HepG2 (cell line): Measurements from ENCODE around the gene EP300. TPM values are rescaled to one million over a fixed set of nuclear protein-coding genes. Genes with fewer than 3 reads are reported as not detected.
A peak's percentile ranks its signal among the peaks of the same experiment; 100 is the strongest.

Experiments
- ATAC-seq: fragments of 200-7000 bp; cut with Tn5 transposase; 3 replicates; pipeline ENCODE4 v1.9.1; 2020; ENCODE audit warnings: mild to moderate bottlenecking, moderate library complexity
- BruUV-seq: library from RNA; stranded (reverse); fragments of 400-500 nt; replicated peaks from 2 replicates; lab custom pipeline; 2021; lab: Mats Ljungman, UMichigan
- CTCF ChIA-PET: fragments of 300-600 bp; formaldehyde crosslinking; extraction: SDS; loops from one replicate; lab custom pipeline; 2021; ENCODE audit warnings: low total read pairs, inconsistent platforms, low intra/inter-chr PET ratio; lab: Yijun Ruan, JAX
- POLR2A ChIA-PET: fragments of 350-600 bp; sonication (Branson Sonifier 250); formaldehyde crosslinking; loops from one replicate; lab custom pipeline; 2020; ENCODE audit warnings: antibody characterized with exemption, inconsistent platforms; lab: Yijun Ruan, JAX
- DNase-seq: peaks from one replicate; pipeline ENCODE4 v3.0.0-alpha.2; 2015; ENCODE audit warnings: low spot score
- FAIRE-seq: peaks from 3 replicates; lab custom pipeline; 2011; peaks lifted over from hg19 to GRCh38; lab: Jason Lieb, UNC
- H2AFZ ChIP-seq: one replicate; pipeline ENCODE4 v1.6.1; 2011; ENCODE audit warnings: low read length, inconsistent platforms
- H3K27ac ChIP-seq: fragments of 300-600 bp; 3 replicates; pipeline ENCODE4 v1.8.0; 2011; ENCODE audit warnings: mixed run types, mild to moderate bottlenecking, mixed read lengths, low read length, inconsistent platforms; ENCODE audit not compliant: insufficient read depth; ENCODE audit errors: extremely low read length
- H3K27me3 ChIP-seq, 2 experiments: fragments of 200-600 bp in 1 of 2; 2 replicates in 1 of 2; 3 replicates in 1 of 2; pipeline versions ENCODE4 v1.6.0 to v1.8.0; 2011; ENCODE audit warnings: low read length in 2 of 2, mild to moderate bottlenecking in 2 of 2, moderate library complexity in 2 of 2, inconsistent platforms in 1 of 2; ENCODE audit not compliant: insufficient read depth in 2 of 2, control insufficient read depth in 1 of 2
- H3K36me3 ChIP-seq, 2 experiments: fragments of 200-600 bp in 1 of 2; replicated peaks in 1 of 2; 2 replicates in 1 of 2; 3 replicates in 1 of 2; pipeline versions ENCODE4 v1.5.1 to v1.8.0; 2011; ENCODE audit warnings: low read length in 2 of 2, inconsistent platforms in 1 of 2; ENCODE audit not compliant: insufficient read depth in 2 of 2, control insufficient read depth in 1 of 2
- H3K4me1 ChIP-seq: 2 replicates; pipeline ENCODE4 v1.5.1; 2012; ENCODE audit warnings: low read length, inconsistent platforms; ENCODE audit not compliant: insufficient read depth
- H3K4me2 ChIP-seq: 2 replicates; pipeline ENCODE4 v1.6.0; 2011; ENCODE audit warnings: low read depth, low read length, inconsistent platforms
- H3K4me3 ChIP-seq, 3 experiments: fragments of 200-600 bp in 1 of 3; sonication (generic), shearing (Covaris generic) in 1 of 3; replicated peaks in 1 of 3; 2 replicates each; pipeline ENCODE4 v1.5.1; 2011 to 2016; ENCODE audit warnings: low read length in 3 of 3, inconsistent platforms in 2 of 3, low read depth in 2 of 3, mild to moderate bottlenecking in 2 of 3, control low read depth in 1 of 3, mixed read lengths in 1 of 3; ENCODE audit not compliant: insufficient read depth in 1 of 3
- H3K79me2 ChIP-seq: one replicate; pipeline ENCODE4 v1.6.1; 2011; ENCODE audit warnings: low read length, inconsistent platforms; ENCODE audit not compliant: insufficient read depth
- H3K9ac ChIP-seq: 2 replicates; pipeline ENCODE4 v1.6.0; 2011; ENCODE audit warnings: mild to moderate bottlenecking, low read depth, low read length, inconsistent platforms; ENCODE audit not compliant: insufficient read depth
- H3K9me3 ChIP-seq: 2 replicates; pipeline ENCODE4 v1.5.1; 2012; ENCODE audit warnings: mild to moderate bottlenecking, low read length
- H4K20me1 ChIP-seq: 2 replicates; pipeline ENCODE4 v1.6.0; 2011; ENCODE audit warnings: inconsistent platforms, mild to moderate bottlenecking, low read length, moderate library complexity; ENCODE audit not compliant: insufficient read depth
- CEBPB ChIP-seq: IDR thresholded peaks from 2 replicates; pipeline ENCODE4 v1.6.1; 2011; ENCODE audit warnings: low read depth, low read length, improper control_type of control experiment, borderline replicate concordance
- CENPX ChIP-seq: sonication (generic); formaldehyde crosslinking; IDR thresholded peaks from 2 replicates; pipeline ENCODE4 v1.9.0; 2021; ENCODE audit warnings: mild to moderate bottlenecking, missing genetic modification reagents, moderate library complexity
- MBD4 ChIP-seq: IDR thresholded peaks from 2 replicates; pipeline ENCODE4 v1.6.1; 2012; ENCODE audit warnings: low read length, inconsistent platforms, borderline replicate concordance
- MXD1 ChIP-seq: sonication (generic); formaldehyde crosslinking; IDR thresholded peaks from 2 replicates; pipeline ENCODE4 v1.4.0; 2020; ENCODE audit warnings: mild to moderate bottlenecking, missing genetic modification reagents
- ZNF329 ChIP-seq: sonication (generic); formaldehyde crosslinking; IDR thresholded peaks from 2 replicates; pipeline ENCODE4 v1.9.0; 2021; ENCODE audit warnings: low read depth, mild to moderate bottlenecking, missing genetic modification reagents
- ZNF362 ChIP-seq: sonication (generic); formaldehyde crosslinking; IDR thresholded peaks from 2 replicates; pipeline ENCODE4 v1.4.0; 2020; ENCODE audit warnings: missing genetic modification reagents, mild to moderate bottlenecking, borderline replicate concordance
- ZNF598 ChIP-seq: sonication (generic); formaldehyde crosslinking; IDR thresholded peaks from 2 replicates; pipeline ENCODE4 v1.5.1; 2020; ENCODE audit warnings: mild to moderate bottlenecking, missing genetic modification reagents, borderline replicate concordance
- ZNF83 ChIP-seq: sonication (generic); formaldehyde crosslinking; IDR thresholded peaks from 2 replicates; pipeline ENCODE4 v1.4.0; 2020; ENCODE audit warnings: missing genetic modification reagents, mild to moderate bottlenecking, borderline replicate concordance
- WGBS: methylation state at CpG from one replicate; pipeline ENCODE4 v1.1.6; 2017; ENCODE audit warnings: low lambda C conversion rate; 5-methylcytosine and 5-hydroxymethylcytosine counted together
- in situ Hi-C: cut with HindIII; loops from 2 replicates; pipeline ENCODE4 v1.10.0; 2017; ENCODE audit warnings: low pct_unique_long_range_greater_than_20kb; ENCODE audit not compliant: extremely low pct_ligation_motif_present
- intact Hi-C: fragments of 100-400 bp; cut with micrococcal nuclease; formaldehyde crosslinking; loops from one replicate; pipeline ENCODE4 v1.10.0; 2022; ENCODE audit not compliant: unreplicated experiment
- polyA plus RNA-seq, 8 experiments: library from polyadenylated mRNA; depleted of rRNA in 3 of 8; stranded (reverse) in 7 of 8; unstranded in 1 of 8; fragments of >200 nt; fragmentation: Illumina TruSeq in 4 of 8; extraction: Trizol in 4 of 8; gene quantifications; 2 replicates each; pipeline versions ENCODE4 v1.2.1 to v1.2.3, GENCODE V29; 2011 to 2016; ENCODE audit warnings: low read depth in 4 of 8, missing spikeins in 1 of 8, mixed read lengths in 1 of 8; ENCODE audit not compliant: insufficient read depth in 1 of 8
- total RNA-seq, 5 experiments: library from RNA; depleted of rRNA; stranded (reverse); fragments of >200 nt; fragmentation: Illumina TruSeq; extraction: Trizol; gene quantifications; 2 replicates each; pipeline ENCODE4 v1.2.3, GENCODE V29; 2016; ENCODE audit warnings: low read depth in 1 of 5

The EP300 gene
- total and polyA plus RNA-seq, 2 of the 13 experiments (the other 11 are each of a cell fraction or from before 2014, with no cell fraction given), result 13.6 to 14.9 TPM

- TF ChIP-seq MXD1 (no peak), CENPX (CRISPR knock-in tag) (no peak), ZNF598 (CRISPR knock-in tag) (no peak)
- TF ChIP-seq, all 625 proteins: peak for 0
Measured at GRCh38 chr22:41216984-41217383, 124.6 kb downstream of the EP300 start (continued).

- ATAC-seq, result no peak
- TF ChIP-seq ZNF362 (CRISPR knock-in tag) (no peak), CEBPB (peak; percentile 3; the same call in 1 of the 2 replicates), MBD4 (no peak), ZNF83 (CRISPR knock-in tag) (no peak), ZNF329 (CRISPR knock-in tag) (no peak)
- TF ChIP-seq, all 625 proteins: peak for 1
- no peaks in the 10 kb centered on the region for H4K20me1 ChIP-seq
- no peak for FAIRE-seq
- ChIA-PET POLR2A (no interaction called here), CTCF (no interaction called here)
- H3K79me2 ChIP-seq, result no peaks in the 10 kb centered on the region
- no peak for DNase-seq
- peaks cover 8% of the 10 kb centered on the region for H3K4me1 ChIP-seq
- H3K4me2 ChIP-seq, result no peak overlapping the region
- H3K27ac ChIP-seq, result no peak overlapping the region
- 94% methylated on average over 16 of the region's 16 CpGs for WGBS
- no TSS peak for BruUV-seq
- H2AFZ ChIP-seq, result no peak overlapping the region
- H3K36me3 ChIP-seq, result peaks cover 3 to 25% of the 10 kb centered on the region in 2 experiments; a peak in 4 of 5 replicates
- in situ Hi-C loops (no loop called here), intact Hi-C loops (no loop called here)
- H3K27me3 ChIP-seq, result no peaks in the 10 kb centered on the region; a peak in 1 of 5 replicates
- no peak overlapping the region for H3K4me3 ChIP-seq
- H3K9me3 ChIP-seq, result no peaks in the 10 kb centered on the region
- H3K9ac ChIP-seq, result no peak overlapping the region
Measured at GRCh38 chr22:41217553-41218157, 125.3 kb downstream of the EP300 start.
